WTC11 (cell line): ENCODE results near the gene KCNJ15.

Experiments
- CDX4 ChIP-seq: fragments of 250-450 bp; sonication (Bioruptor Pico); IDR thresholded peaks from 2 replicates; pipeline ENCODE4 v1.9.0; 2021; ENCODE audit warnings: moderate library complexity, mild to moderate bottlenecking, inconsistent platforms, borderline replicate concordance
- CTCF ChIP-seq: fragments of 200-600 bp; IDR thresholded peaks from 2 replicates; pipeline ENCODE4 v1.8.0; 2022; ENCODE audit warnings: antibody characterized with exemption
- ESRRA ChIP-seq: sonication (generic); formaldehyde crosslinking; IDR thresholded peaks from 2 replicates; pipeline ENCODE4 v1.8.1; 2022; ENCODE audit warnings: mild to moderate bottlenecking, missing genetic modification reagents, borderline replicate concordance
- KAT7 ChIP-seq: sonication (generic); formaldehyde crosslinking; IDR thresholded peaks from 2 replicates; pipeline ENCODE4 v1.8.1; 2023; ENCODE audit warnings: missing genetic modification reagents, mild to moderate bottlenecking, borderline replicate concordance
- SP1 ChIP-seq: sonication (generic); formaldehyde crosslinking; conservative IDR thresholded peaks from 2 replicates; pipeline ENCODE4 v1.8.1; 2022; ENCODE audit warnings: missing genetic modification reagents
- TEAD1 ChIP-seq: sonication (generic); formaldehyde crosslinking; IDR thresholded peaks from 2 replicates; pipeline ENCODE4 v1.8.0; 2022; ENCODE audit warnings: mild to moderate bottlenecking, missing genetic modification reagents
- ZNF121 ChIP-seq: sonication (generic); formaldehyde crosslinking; IDR thresholded peaks from 2 replicates; pipeline ENCODE4 v1.8.0; 2023; ENCODE audit warnings: missing genetic modification reagents
- TF ChIP-seq, protein P1 (sequence below): sonication (generic); formaldehyde crosslinking; conservative IDR thresholded peaks from 2 replicates; pipeline ENCODE4 v1.8.1; 2022; ENCODE audit warnings: mild to moderate bottlenecking, missing genetic modification reagents
- TF ChIP-seq, protein P2 (sequence below): sonication (generic); formaldehyde crosslinking; IDR thresholded peaks from 2 replicates; pipeline ENCODE4 v1.8.1; 2023; ENCODE audit warnings: mild to moderate bottlenecking, moderate library complexity, missing genetic modification reagents
- TF ChIP-seq, protein P3 (sequence below): sonication (generic); formaldehyde crosslinking; IDR thresholded peaks from 2 replicates; pipeline ENCODE4 v1.8.1; 2023; ENCODE audit warnings: mild to moderate bottlenecking, missing genetic modification reagents
- TF ChIP-seq, protein P4 (sequence below): sonication (generic); formaldehyde crosslinking; IDR thresholded peaks from 2 replicates; pipeline ENCODE4 v1.8.1; 2023; ENCODE audit warnings: mild to moderate bottlenecking, missing genetic modification reagents, moderate library complexity
- TF ChIP-seq, protein P5 (sequence below): sonication (generic); formaldehyde crosslinking; IDR thresholded peaks from 2 replicates; pipeline ENCODE4 v1.8.1; 2023; ENCODE audit warnings: mild to moderate bottlenecking, missing genetic modification reagents, borderline replicate concordance

DNA sequence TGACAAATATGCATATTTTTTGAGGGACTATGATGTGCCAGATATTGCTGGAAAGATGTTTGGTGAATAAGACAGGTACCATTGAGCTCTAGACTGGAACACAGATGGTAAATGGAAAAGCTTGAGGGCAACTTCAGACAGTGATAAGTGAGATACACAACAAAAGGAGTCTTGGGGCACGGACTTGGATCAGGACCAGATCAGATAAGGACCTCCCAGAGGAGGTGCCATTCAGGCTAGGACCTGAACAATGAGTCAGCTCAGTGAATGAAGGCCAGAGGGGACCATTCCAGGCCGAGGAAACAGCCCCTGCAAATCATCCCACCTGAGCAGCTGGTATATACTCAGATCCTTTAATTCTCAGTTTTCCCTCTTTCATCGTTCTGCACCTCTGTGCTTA lies 1.8 kb upstream of the KCNJ15 start:
- TF ChIP-seq CTCF (no peak), KAT7 (CRISPR knock-in tag) (no peak), TEAD1 (CRISPR knock-in tag) (no peak), ESRRA (no peak), ZNF121 (CRISPR knock-in tag) (no peak), SP1 (CRISPR knock-in tag) (no peak), CDX4 (CRISPR knock-in tag) (no peak)
- TF ChIP-seq, protein P1, sequence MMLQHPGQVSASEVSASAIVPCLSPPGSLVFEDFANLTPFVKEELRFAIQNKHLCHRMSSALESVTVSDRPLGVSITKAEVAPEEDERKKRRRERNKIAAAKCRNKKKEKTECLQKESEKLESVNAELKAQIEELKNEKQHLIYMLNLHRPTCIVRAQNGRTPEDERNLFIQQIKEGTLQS (CRISPR knock-in tag) = no peak
- TF ChIP-seq, protein P2, sequence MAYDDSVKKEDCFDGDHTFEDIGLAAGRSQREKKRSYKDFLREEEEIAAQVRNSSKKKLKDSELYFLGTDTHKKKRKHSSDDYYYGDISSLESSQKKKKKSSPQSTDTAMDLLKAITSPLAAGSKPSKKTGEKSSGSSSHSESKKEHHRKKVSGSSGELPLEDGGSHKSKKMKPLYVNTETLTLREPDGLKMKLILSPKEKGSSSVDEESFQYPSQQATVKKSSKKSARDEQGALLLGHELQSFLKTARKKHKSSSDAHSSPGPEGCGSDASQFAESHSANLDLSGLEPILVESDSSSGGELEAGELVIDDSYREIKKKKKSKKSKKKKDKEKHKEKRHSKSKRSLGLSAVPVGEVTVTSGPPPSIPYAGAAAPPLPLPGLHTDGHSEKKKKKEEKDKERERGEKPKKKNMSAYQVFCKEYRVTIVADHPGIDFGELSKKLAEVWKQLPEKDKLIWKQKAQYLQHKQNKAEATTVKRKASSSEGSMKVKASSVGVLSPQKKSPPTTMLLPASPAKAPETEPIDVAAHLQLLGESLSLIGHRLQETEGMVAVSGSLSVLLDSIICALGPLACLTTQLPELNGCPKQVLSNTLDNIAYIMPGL (CRISPR knock-in tag) = no peak
- TF ChIP-seq, protein P3, sequence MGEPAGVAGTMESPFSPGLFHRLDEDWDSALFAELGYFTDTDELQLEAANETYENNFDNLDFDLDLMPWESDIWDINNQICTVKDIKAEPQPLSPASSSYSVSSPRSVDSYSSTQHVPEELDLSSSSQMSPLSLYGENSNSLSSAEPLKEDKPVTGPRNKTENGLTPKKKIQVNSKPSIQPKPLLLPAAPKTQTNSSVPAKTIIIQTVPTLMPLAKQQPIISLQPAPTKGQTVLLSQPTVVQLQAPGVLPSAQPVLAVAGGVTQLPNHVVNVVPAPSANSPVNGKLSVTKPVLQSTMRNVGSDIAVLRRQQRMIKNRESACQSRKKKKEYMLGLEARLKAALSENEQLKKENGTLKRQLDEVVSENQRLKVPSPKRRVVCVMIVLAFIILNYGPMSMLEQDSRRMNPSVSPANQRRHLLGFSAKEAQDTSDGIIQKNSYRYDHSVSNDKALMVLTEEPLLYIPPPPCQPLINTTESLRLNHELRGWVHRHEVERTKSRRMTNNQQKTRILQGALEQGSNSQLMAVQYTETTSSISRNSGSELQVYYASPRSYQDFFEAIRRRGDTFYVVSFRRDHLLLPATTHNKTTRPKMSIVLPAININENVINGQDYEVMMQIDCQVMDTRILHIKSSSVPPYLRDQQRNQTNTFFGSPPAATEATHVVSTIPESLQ (CRISPR knock-in tag) = no peak
- TF ChIP-seq, protein P4, sequence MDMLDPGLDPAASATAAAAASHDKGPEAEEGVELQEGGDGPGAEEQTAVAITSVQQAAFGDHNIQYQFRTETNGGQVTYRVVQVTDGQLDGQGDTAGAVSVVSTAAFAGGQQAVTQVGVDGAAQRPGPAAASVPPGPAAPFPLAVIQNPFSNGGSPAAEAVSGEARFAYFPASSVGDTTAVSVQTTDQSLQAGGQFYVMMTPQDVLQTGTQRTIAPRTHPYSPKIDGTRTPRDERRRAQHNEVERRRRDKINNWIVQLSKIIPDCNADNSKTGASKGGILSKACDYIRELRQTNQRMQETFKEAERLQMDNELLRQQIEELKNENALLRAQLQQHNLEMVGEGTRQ (CRISPR knock-in tag) = no peak
- TF ChIP-seq, protein P5, sequence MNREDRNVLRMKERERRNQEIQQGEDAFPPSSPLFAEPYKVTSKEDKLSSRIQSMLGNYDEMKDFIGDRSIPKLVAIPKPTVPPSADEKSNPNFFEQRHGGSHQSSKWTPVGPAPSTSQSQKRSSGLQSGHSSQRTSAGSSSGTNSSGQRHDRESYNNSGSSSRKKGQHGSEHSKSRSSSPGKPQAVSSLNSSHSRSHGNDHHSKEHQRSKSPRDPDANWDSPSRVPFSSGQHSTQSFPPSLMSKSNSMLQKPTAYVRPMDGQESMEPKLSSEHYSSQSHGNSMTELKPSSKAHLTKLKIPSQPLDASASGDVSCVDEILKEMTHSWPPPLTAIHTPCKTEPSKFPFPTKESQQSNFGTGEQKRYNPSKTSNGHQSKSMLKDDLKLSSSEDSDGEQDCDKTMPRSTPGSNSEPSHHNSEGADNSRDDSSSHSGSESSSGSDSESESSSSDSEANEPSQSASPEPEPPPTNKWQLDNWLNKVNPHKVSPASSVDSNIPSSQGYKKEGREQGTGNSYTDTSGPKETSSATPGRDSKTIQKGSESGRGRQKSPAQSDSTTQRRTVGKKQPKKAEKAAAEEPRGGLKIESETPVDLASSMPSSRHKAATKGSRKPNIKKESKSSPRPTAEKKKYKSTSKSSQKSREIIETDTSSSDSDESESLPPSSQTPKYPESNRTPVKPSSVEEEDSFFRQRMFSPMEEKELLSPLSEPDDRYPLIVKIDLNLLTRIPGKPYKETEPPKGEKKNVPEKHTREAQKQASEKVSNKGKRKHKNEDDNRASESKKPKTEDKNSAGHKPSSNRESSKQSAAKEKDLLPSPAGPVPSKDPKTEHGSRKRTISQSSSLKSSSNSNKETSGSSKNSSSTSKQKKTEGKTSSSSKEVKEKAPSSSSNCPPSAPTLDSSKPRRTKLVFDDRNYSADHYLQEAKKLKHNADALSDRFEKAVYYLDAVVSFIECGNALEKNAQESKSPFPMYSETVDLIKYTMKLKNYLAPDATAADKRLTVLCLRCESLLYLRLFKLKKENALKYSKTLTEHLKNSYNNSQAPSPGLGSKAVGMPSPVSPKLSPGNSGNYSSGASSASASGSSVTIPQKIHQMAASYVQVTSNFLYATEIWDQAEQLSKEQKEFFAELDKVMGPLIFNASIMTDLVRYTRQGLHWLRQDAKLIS (CRISPR knock-in tag) = no peak
